Stomach (tissue), 4 donors: ENCODE data around the gene AGGF1.

ENCODE experiments used
- CTCF ChIP-seq, 7 experiments: fragments of 450-650 bp in 4 of 7; fragments of 200-600 bp in 3 of 7; sonication (generic) in 3 of 7; IDR thresholded peaks; one replicate each; pipeline ENCODE4 v1.5.1; 2016 to 2019; ENCODE audit warnings: antibody characterized with exemption in 7 of 7, control low read depth in 2 of 7, mild to moderate bottlenecking in 1 of 7
- POLR2A ChIP-seq, 4 donors: fragments of 450-650 bp; IDR thresholded peaks; one replicate each; pipeline ENCODE4 v1.6.1; 2016; ENCODE audit warnings: antibody characterized with exemption in 4 of 4, control low read depth in 2 of 4, mild to moderate bottlenecking in 1 of 4, moderate library complexity in 1 of 4
- POLR2AphosphoS5 ChIP-seq, 3 donors: sonication (generic); formaldehyde crosslinking; IDR thresholded peaks; one replicate each; pipeline ENCODE4 v1.6.1; 2016; ENCODE audit warnings: antibody characterized with exemption in 3 of 3

- TF ChIP-seq POLR2A (IDR thresholded peaks at IDR 0.05) (no peak), CTCF (IDR thresholded peaks at IDR 0.05) (no peak), POLR2AphosphoS5 (IDR thresholded peaks at IDR 0.05) (no peak)
Observed at GRCh38 chr5:77032635-77033034, 2.4 kb downstream of the AGGF1 start.
